Brain microvascular endothelial cell (primary cell): ENCODE data around the gene CACNA1I.

ENCODE experiments used
- DNase-seq: peaks from one replicate; pipeline ENCODE4 v3.0.0-alpha.2; 2020
- H3K27ac ChIP-seq: fragments of 250-450 bp; sonication (Bioruptor Pico); 2 replicates; pipeline ENCODE4 v1.5.1; 2020; ENCODE audit warnings: mild to moderate bottlenecking, moderate library complexity
- H3K27me3 ChIP-seq: fragments of 250-450 bp; sonication (Bioruptor Pico); replicated peaks from 2 replicates; pipeline ENCODE4 v1.5.1; 2020; ENCODE audit warnings: mild to moderate bottlenecking
- H3K36me3 ChIP-seq: fragments of 250-450 bp; sonication (Bioruptor Pico); replicated peaks from 2 replicates; pipeline ENCODE4 v1.5.1; 2020; ENCODE audit warnings: mild to moderate bottlenecking
- H3K4me3 ChIP-seq: 2 replicates; pipeline ENCODE4 v1.5.1; 2011; ENCODE audit warnings: low read depth, mild to moderate bottlenecking, control low read depth, low read length, moderate library complexity
- in situ Hi-C: cut with HindIII; loops from 2 replicates; pipeline ENCODE4 v1.10.0; 2017; ENCODE audit warnings: low sequenced_read_pairs, low pct_ligation_motif_present
- TF ChIP-seq, protein P1 (sequence below): IDR thresholded peaks from 2 replicates; pipeline ENCODE4 v1.5.1; 2011; ENCODE audit warnings: low read depth, mild to moderate bottlenecking, moderate library complexity, low read length, control low read depth, inconsistent platforms; ENCODE audit errors: missing control alignments

Gene CACNA1I

DNA sequence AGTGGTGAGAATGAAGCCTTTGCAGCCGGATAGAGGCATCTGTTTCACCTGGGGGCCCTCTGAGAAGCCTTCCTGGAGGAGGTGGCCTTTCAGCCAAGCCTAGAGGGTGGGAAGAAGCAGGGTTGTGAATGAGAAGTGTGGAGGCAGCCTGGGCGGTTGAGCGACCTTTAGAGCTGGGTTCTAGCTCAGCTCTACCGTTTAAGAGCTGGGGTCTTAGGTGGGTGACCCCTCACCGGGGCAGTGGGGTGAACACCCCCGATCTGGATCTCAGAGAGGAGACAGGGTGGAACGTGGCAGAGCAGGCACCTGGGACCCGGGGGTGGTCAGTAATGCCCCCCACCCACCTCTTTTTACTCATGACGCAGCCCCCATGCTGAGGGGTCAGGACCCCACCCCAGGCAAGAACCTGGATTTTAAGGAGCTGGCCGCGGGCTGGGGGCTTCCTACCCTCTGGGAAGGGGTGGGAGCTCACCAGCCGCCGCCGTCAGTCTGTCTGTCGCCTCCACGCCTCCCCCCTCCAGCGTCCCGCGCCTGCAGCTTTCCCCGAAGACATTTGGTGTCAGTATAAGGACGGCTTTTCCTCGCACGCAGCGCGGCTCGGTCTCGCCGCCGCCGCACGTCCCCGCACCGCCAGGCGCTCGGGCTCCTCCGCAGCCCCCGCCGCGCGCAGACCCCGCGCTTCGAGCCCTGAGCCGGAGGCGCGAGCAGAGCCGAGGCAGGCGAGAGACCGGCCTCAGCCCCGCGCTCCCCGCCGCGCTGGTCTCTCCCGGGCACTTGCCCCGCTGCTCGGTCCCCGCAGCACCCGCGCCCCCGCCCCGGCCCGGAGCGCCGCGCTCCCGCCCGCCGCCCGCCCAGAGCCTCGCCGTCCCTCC lies 13.3 kb upstream of the CACNA1I start:
- TF ChIP-seq, protein P1, sequence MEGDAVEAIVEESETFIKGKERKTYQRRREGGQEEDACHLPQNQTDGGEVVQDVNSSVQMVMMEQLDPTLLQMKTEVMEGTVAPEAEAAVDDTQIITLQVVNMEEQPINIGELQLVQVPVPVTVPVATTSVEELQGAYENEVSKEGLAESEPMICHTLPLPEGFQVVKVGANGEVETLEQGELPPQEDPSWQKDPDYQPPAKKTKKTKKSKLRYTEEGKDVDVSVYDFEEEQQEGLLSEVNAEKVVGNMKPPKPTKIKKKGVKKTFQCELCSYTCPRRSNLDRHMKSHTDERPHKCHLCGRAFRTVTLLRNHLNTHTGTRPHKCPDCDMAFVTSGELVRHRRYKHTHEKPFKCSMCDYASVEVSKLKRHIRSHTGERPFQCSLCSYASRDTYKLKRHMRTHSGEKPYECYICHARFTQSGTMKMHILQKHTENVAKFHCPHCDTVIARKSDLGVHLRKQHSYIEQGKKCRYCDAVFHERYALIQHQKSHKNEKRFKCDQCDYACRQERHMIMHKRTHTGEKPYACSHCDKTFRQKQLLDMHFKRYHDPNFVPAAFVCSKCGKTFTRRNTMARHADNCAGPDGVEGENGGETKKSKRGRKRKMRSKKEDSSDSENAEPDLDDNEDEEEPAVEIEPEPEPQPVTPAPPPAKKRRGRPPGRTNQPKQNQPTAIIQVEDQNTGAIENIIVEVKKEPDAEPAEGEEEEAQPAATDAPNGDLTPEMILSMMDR = peak; percentile 33
- Histone ChIP-seq H3K27me3 (peaks cover 43% of the 10 kb centered on the region), H3K4me3 (no peak overlapping the region), H3K27ac (no peak overlapping the region), H3K36me3 (no peaks in the 10 kb centered on the region)
- DNase-seq = no peak
- in situ Hi-C loops = loop anchor here (25.0 kb wide), 1 partner anchor 455 kb away; no protein-coding TSS in a partner anchor

DNA sequence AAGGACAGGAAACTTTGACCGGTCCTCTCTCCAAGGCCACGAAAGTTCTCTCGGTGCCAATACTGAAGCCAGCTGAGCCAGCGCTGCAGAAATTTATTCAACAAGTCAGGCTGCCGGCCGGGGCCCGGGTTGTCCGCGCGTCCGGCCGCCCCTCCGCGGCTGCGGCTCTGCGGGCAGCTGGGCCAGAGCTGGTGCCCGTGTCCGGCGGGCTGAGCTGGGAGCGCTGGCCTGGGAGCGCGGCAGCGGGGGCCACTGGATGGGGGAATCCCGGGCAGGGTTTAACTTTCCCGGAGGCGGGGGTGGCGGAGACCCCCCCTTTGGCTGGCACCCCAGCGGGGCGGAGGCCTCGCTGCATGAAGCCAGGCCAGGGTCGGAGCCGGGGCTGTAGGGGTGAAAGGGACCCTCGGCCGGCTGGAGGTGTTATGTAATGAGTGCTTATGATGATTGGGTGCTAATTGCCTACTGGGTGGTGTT lies 12.3 kb upstream of the CACNA1I start:
- Histone ChIP-seq H3K4me3 (no peak overlapping the region), H3K27ac (no peak overlapping the region), H3K36me3 (no peaks in the 10 kb centered on the region), H3K27me3 (peaks cover 42% of the 10 kb centered on the region)
- in situ Hi-C loops = loop anchor here (25.0 kb wide), 1 partner anchor 454 kb away; no protein-coding TSS in a partner anchor
- TF ChIP-seq, protein P1 = no peak
- no peak for DNase-seq

DNA sequence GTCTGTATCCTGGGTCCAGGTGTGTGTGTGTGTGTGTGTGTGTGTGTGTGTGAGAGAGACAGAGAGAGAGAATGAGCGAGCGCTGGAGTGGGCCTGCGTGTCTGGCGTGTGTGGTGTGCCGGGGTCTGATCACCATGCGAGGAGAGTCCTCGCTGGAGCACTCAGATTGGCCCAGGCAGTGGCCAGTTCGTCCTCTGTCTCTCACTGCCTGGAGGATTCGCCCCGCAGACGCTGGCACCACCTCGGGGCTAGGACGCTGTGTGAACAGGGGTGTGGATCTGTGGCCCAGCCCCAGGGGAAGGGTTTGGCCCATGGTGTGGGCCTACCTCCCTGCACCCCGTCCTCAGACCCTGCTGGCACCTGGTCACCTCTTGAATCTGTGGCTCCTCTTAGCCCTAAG lies 11.6 kb upstream of the CACNA1I start:
- in situ Hi-C loops = loop anchor here (25.0 kb wide), 1 partner anchor 453 kb away; no protein-coding TSS in a partner anchor
- Histone ChIP-seq H3K4me3 (no peak overlapping the region), H3K36me3 (no peaks in the 10 kb centered on the region), H3K27ac (no peak overlapping the region), H3K27me3 (peaks cover 42% of the 10 kb centered on the region)
- no peak for DNase-seq
- TF ChIP-seq, protein P1 = no peak

DNA sequence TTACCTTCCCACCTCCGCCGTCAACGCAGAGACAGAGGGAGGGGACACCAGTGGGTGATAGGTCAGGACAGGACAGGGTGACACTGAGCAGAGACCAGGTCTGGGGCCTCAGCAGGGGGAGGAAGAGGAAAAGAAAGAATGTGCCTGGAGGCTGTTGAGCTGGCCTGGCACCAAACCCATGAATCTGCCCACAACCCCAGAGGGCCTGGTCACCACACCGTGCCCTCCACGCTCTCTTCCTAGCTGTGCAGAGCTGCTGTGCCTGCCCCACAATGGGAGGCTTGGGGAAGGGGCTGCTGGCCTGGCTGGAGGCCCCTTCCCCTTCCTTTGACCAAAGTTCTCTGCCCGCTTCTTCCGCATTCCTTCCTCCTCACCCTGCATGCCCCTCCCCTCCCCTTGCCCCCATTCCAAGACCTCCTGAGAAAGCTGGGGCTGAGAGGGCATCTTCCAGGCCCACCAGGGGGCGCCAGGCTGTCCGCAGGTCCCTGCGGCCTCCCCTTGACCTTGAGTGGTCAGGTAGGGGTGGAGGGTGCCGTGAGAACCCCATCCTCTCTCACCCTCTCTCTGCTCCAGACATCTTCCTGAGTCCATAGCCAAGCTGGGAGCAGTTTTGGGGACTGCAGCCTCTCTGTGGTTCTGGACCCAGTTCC lies 11.0 kb upstream of the CACNA1I start:
- no peak overlapping the region for H3K27ac ChIP-seq
- TF ChIP-seq, protein P1 = peak; percentile 73
- peaks cover 42% of the 10 kb centered on the region for H3K27me3 ChIP-seq
- in situ Hi-C loops = loop anchor here (25.0 kb wide), 1 partner anchor 453 kb away; no protein-coding TSS in a partner anchor
- H3K4me3 ChIP-seq = no peak overlapping the region
- no peak for DNase-seq
- H3K36me3 ChIP-seq = no peaks in the 10 kb centered on the region

DNA sequence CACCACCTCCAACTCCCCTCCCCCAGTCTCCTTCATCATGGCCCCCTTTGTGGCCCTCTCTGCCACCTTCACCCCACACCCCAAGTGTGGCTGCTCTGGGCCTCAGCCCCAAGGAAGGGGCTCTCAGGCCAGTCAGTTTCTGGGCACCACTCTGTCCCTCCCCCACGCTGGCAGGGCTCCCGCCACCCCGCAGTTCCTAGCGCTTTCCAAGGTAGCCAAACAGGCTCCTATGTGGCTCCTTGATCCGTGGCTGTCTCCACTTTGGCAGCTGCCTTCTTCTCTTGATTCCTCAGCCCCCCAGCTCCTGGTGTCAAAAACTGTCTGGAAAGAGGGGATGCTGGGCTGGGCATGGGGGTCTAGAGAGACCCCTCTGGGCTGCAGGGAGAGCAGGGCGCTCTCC lies 10.4 kb upstream of the CACNA1I start:
- no peak for DNase-seq
- H3K27ac ChIP-seq = no peak overlapping the region
- no peak overlapping the region for H3K4me3 ChIP-seq
- H3K27me3 ChIP-seq = peaks cover 42% of the 10 kb centered on the region
- no peaks in the 10 kb centered on the region for H3K36me3 ChIP-seq
- in situ Hi-C loops = loop anchor here (25.0 kb wide), 1 partner anchor 452 kb away; no protein-coding TSS in a partner anchor
- TF ChIP-seq, protein P1 = no peak
